Fibroblast of pulmonary artery (primary cell): ENCODE results near the gene OR51M1.
"Not testable (repeated sequence)": the region's sequence is repeated elsewhere in the genome, so short reads cannot be mapped to it uniquely, and the experiment has no call there.

ENCODE experiments used
- DNase-seq: peaks from one replicate; pipeline ENCODE4 v3.0.0-alpha.2; 2010; ENCODE audit warnings: low read depth
- H3K4me3 ChIP-seq: replicated peaks from 2 replicates; pipeline ENCODE4 v1.5.1; 2011; ENCODE audit warnings: low read depth, mild to moderate bottlenecking, control low read depth, low read length, moderate library complexity
- CTCF ChIP-seq: IDR thresholded peaks from 2 replicates; pipeline ENCODE4 v1.5.1; 2011; ENCODE audit warnings: mild to moderate bottlenecking, control low read depth, low read length, inconsistent platforms; ENCODE audit errors: missing control alignments

Gene OR51M1, protein sequence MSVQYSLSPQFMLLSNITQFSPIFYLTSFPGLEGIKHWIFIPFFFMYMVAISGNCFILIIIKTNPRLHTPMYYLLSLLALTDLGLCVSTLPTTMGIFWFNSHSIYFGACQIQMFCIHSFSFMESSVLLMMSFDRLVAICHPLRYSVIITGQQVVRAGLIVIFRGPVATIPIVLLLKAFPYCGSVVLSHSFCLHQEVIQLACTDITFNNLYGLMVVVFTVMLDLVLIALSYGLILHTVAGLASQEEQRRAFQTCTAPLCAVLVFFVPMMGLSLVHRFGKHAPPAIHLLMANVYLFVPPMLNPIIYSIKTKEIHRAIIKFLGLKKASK

DNA sequence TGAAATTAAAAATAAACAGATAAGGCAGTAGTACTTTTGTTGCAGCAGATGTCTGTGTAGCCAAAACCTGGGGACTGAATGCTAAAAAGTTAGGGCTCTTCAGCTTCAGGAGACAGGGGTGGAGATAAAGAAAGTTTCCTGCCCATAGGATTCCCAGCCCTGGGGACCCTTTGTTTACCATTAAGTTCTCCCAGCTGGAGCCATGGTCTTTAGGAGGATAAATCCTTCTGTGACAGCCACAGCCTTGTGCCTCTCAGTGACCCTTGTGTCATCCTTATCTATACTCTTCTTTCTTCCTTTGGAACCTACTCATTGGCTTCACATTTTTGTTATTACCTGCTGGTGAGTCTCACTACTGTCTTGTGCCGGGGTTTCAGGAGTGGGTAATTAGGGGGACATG is at the start of gene OR51M1:
Gene OR51M1, plus strand, starts transcription at position 237 of the 400 bp plus-strand sequence. CDS start 5,587 bp downstream, outside the sequence.
- TF ChIP-seq CTCF, result no peak
- no peak for DNase-seq
- no peak within 1 kb of the TSS for H3K4me3 ChIP-seq

GRCh38 chr11:5335170-5335569 is 48.4 kb upstream of the OR51M1 start:
- no peak for TF ChIP-seq CTCF
- H3K4me3 ChIP-seq, result no peak overlapping the region
- no peak for DNase-seq

GRCh38 chr11:5336331-5336730 is 47.3 kb upstream of the OR51M1 start:
- no peak for TF ChIP-seq CTCF
- H3K4me3 ChIP-seq, result no peak overlapping the region
- DNase-seq, result peak; percentile 36

DNA sequence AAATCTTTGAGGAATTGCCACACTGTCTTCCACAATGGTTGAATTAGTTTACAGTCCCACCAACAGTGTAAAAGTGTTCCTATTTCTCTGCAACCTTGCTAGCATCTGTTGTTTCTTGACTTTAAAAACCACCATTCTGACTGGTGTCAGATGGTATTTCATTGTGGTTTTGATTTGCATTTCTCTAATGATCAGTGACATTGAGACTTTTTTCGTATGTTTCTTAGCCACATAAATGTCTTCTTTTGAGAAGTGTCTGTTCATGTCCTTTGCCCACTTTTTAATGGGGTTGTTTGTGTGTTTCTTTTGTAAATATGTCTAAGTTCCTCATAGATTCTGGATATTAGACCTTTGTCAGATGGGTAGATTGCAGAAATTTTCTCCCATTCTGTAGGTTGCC is 46.4 kb upstream of the OR51M1 start:
- not testable (repeated sequence) for H3K4me3 ChIP-seq, DNase-seq

DNA sequence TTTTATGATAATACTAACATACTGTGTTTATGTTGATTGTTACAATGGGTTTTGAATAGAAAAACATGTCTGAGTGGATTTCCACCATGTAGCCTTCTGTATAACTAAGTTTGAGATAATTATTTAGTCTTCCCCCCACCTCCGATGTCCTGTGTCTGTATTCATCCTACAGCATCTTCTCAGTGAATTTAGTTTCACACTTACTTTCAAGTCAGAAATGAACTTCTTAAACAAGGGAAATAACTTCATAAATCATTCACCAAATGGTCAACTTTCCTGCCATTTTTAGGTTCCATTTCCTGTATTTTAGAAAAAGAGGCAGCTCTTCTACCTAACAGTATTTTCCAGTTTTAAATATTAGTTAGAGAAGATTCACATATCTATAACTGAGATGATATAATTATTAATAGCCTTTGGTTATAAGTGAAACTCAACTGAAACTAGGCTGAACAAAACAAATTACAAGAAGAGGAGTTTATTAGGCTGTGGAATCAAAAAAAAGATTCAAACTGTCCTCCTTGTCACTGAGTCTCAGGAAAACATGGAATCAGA is 43.8 kb upstream of the OR51M1 start:
- no peak for DNase-seq
- no peak overlapping the region for H3K4me3 ChIP-seq
- TF ChIP-seq CTCF, result no peak

DNA sequence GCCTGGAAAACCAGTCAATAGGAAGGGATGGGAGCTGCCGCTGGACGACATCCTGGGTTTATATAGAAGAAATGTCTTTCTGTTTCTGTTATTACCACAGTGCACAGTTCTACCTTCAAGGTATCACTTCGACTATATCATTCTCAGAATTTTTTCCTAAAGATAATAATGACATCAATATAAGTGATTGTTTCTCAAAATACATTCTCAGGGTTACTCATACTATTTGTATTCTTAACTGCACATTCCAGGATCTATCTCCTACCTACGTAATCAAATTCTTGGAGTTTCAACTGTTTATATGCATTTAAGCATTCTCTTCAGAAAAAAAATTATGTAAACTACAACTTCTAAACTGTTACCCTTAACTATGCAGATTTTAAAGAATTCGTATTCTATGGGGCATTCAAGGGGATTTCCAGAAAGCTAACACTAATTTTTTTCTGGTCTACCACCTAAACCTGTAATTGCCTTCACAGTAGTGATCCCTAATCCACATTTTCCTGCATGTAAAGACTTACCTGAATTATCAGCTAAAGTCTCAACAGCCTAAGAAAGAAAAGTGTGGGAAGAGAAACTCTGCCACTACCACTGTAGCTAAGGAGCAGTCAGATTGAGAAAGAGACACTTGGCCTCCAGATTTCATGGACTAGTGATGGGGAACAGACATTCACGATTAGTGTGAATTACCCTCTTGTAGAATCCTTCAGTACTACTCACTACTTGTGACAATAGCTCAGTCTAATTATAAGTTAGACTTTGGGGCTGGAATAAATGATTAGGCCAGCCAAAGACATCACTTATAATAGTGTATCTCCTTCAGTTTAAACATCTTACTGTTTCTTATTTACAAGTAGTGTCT is 39.9 kb upstream of the OR51M1 start, which contains the start of gene OR51B5:
Gene OR51B5, minus strand, starts transcription at position 51 of the 862 bp plus-strand sequence. Its CDS starts 0 bp downstream, at position 51.
- H3K4me3 ChIP-seq, result no peak within 1 kb of the TSS
- TF ChIP-seq CTCF, result no peak
- DNase-seq, result peak; percentile 18

DNA sequence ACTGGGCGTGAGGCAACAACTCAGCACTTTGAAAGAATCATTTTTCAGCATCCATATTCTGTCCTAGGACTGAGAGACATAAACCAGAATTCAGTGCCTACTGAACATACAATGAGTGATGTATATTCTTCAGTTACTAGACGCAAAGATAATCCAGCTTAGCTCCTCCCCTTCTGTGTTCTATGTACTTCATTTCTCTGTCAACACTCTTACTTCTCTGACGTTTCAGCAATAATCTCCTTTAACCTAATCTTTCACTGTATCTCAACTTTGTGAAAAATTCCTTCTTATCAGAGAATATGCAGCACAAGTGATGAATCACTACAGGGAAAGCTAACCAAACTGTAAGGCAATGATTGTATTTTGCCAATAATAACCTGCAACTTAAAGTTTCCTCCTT is 37.8 kb upstream of the OR51M1 start:
- TF ChIP-seq CTCF, result no peak
- no peak overlapping the region for H3K4me3 ChIP-seq
- DNase-seq, result peak; percentile 27
